ENCODE data around the gene SLC30A1. TPM values are rescaled to one million over a fixed set of nuclear protein-coding genes. Genes with fewer than 3 reads are reported as not detected.

Gene SLC30A1
- total RNA-seq, 1 donor from 2014 or later: 6.9 TPM

- H3K4me3 ChIP-seq (ENCODE audit: low read depth, low read length): no peak overlapping the region
- no peak for DNase-seq (ENCODE audit: low read depth)
- no peak for TF ChIP-seq CTCF (conservative IDR thresholded peaks at IDR 0.05; ENCODE audit: low read depth, low read length)
Observed at GRCh38 chr1:211557894-211558625, 20.9 kb downstream of the SLC30A1 start.

GRCh38 chr1:211553549-211553948, 25.4 kb downstream of the SLC30A1 start:
- H3K4me3 ChIP-seq (ENCODE audit: low read depth, low read length): no peak overlapping the region
- DNase-seq (ENCODE audit: low read depth): no peak
- TF ChIP-seq CTCF (conservative IDR thresholded peaks at IDR 0.05; ENCODE audit: low read depth, low read length): no peak

- DNase-seq (ENCODE audit: low read depth): peak; percentile 48
Observed at GRCh38 chr1:211551638-211552460, 27.1 kb downstream of the SLC30A1 start.

GRCh38 chr1:211549092-211549711, 29.8 kb downstream of the SLC30A1 start:
- TF ChIP-seq CTCF (conservative IDR thresholded peaks at IDR 0.05; ENCODE audit: low read depth, low read length): no peak
- no peak overlapping the region for H3K4me3 ChIP-seq (ENCODE audit: low read depth, low read length)
- no peak for DNase-seq (ENCODE audit: low read depth)

More at GRCh38 chr1:211551638-211552460, 27.1 kb downstream of the SLC30A1 start:
- no peak overlapping the region for H3K4me3 ChIP-seq (ENCODE audit: low read depth, low read length)
- no peak for TF ChIP-seq CTCF (conservative IDR thresholded peaks at IDR 0.05; ENCODE audit: low read depth, low read length)

GRCh38 chr1:211548321-211549091, 30.5 kb downstream of the SLC30A1 start:
- DNase-seq (ENCODE audit: low read depth): no peak

More at GRCh38 chr1:211548321-211549091, 30.5 kb downstream of the SLC30A1 start:
- H3K4me3 ChIP-seq (ENCODE audit: low read depth, low read length): no peak overlapping the region
- no peak for TF ChIP-seq CTCF (conservative IDR thresholded peaks at IDR 0.05; ENCODE audit: low read depth, low read length)
